NB4 (cell line): ENCODE measurements around the gene SV2C.

Experiments used
- CTCF ChIP-seq: IDR thresholded peaks from one replicate; pipeline ENCODE4 v1.5.1; 2012; ENCODE audit warnings: low read depth, low read length
- MAX ChIP-seq: IDR thresholded peaks from 2 replicates; pipeline ENCODE4 v1.6.1; 2011; ENCODE audit warnings: low read depth, low read length
- MYC ChIP-seq: IDR thresholded peaks from 2 replicates; pipeline ENCODE4 v1.6.1; 2011; ENCODE audit warnings: low read depth, low read length
- POLR2A ChIP-seq: IDR thresholded peaks from 2 replicates; pipeline ENCODE4 v1.6.1; 2011; ENCODE audit warnings: mild to moderate bottlenecking; ENCODE audit not compliant: insufficient read length; ENCODE audit errors: extremely low read depth

GRCh38 chr5:76278261-76278789 is 195.1 kb downstream of the SV2C start:
- TF ChIP-seq POLR2A (no peak), CTCF (no peak), MAX (no peak), MYC (no peak)
